Mesendoderm (in vitro differentiated cells): Measurements from ENCODE around the gene TPP1.

Source experiments
- DNase-seq: peaks from one replicate; pipeline ENCODE4 v3.0.0; 2013
- H2AK5ac ChIP-seq: 2 replicates; pipeline ENCODE4 v1.6.1; 2013; ENCODE audit warnings: low read length, inconsistent platforms
- H2BK120ac ChIP-seq: 2 replicates; pipeline ENCODE4 v1.6.1; 2013; ENCODE audit warnings: low read depth, mild to moderate bottlenecking, low read length, moderate library complexity, mixed read lengths
- H2BK15ac ChIP-seq: replicated peaks from 2 replicates; pipeline ENCODE4 v1.6.1; 2013; ENCODE audit warnings: low read depth, mild to moderate bottlenecking, moderate library complexity
- H2BK5ac ChIP-seq: 2 replicates; pipeline ENCODE4 v1.6.1; 2013; ENCODE audit warnings: low read length, inconsistent platforms
- H3K18ac ChIP-seq: 2 replicates; pipeline ENCODE4 v1.6.1; 2013; ENCODE audit warnings: mild to moderate bottlenecking, low read length, mixed read lengths
- H3K23ac ChIP-seq: one replicate; pipeline ENCODE4 v1.6.1; 2013; ENCODE audit warnings: low read length
- H3K27ac ChIP-seq: 2 replicates; pipeline ENCODE4 v1.5.1; 2013; ENCODE audit warnings: low read depth, mild to moderate bottlenecking, inconsistent platforms, low read length, moderate library complexity
- H3K27me3 ChIP-seq: 2 replicates; pipeline ENCODE4 v1.6.1; 2013; ENCODE audit warnings: low read length, control low read depth, mild to moderate bottlenecking, inconsistent platforms; ENCODE audit not compliant: insufficient read depth, poor library complexity
- H3K36me3 ChIP-seq: 2 replicates; pipeline ENCODE4 v1.6.1; 2013; ENCODE audit warnings: low read length, inconsistent platforms; ENCODE audit not compliant: control insufficient read depth, insufficient read depth
- H3K4ac ChIP-seq: one replicate; pipeline ENCODE4 v1.6.1; 2013; ENCODE audit warnings: low read depth, mild to moderate bottlenecking, low read length, moderate library complexity
- H3K4me1 ChIP-seq: 2 replicates; pipeline ENCODE4 v1.6.1; 2013; ENCODE audit warnings: low read depth, low read length, inconsistent platforms; ENCODE audit not compliant: control insufficient read depth
- H3K4me2 ChIP-seq: 2 replicates; pipeline ENCODE4 v1.6.1; 2013; ENCODE audit warnings: low read length
- H3K4me3 ChIP-seq: 2 replicates; pipeline ENCODE4 v1.5.1; 2013; ENCODE audit warnings: mild to moderate bottlenecking, low read length
- H3K56ac ChIP-seq: one replicate; pipeline ENCODE4 v1.6.1; 2013; ENCODE audit warnings: low read length
- H3K79me1 ChIP-seq: 2 replicates; pipeline ENCODE4 v1.6.1; 2013; ENCODE audit warnings: low read length, inconsistent platforms
- H3K79me2 ChIP-seq: 2 replicates; pipeline ENCODE4 v1.6.1; 2013; ENCODE audit warnings: mild to moderate bottlenecking, low read length; ENCODE audit not compliant: control insufficient read depth, insufficient read depth
- H3K9ac ChIP-seq: 2 replicates; pipeline ENCODE4 v1.6.1; 2013; ENCODE audit warnings: low read length, inconsistent platforms
- H4K5ac ChIP-seq: one replicate; pipeline ENCODE4 v1.6.1; 2013; ENCODE audit warnings: low read length
- H4K8ac ChIP-seq: one replicate; pipeline ENCODE4 v1.6.1; 2013; ENCODE audit warnings: low read depth, mild to moderate bottlenecking, control low read depth, low read length, moderate library complexity
- WGBS: extraction: QIAGEN DNeasy Blood & Tissue Kit; methylation state at CpG from one replicate; pipeline ENCODE4 v1.1.7; 2013; ENCODE audit warnings: low lambda C conversion rate, missing lambda C conversion rate; ENCODE audit not compliant: insufficient coverage; ENCODE audit errors: extremely low coverage; 5-methylcytosine and 5-hydroxymethylcytosine counted together

TPP1 gene

DNA sequence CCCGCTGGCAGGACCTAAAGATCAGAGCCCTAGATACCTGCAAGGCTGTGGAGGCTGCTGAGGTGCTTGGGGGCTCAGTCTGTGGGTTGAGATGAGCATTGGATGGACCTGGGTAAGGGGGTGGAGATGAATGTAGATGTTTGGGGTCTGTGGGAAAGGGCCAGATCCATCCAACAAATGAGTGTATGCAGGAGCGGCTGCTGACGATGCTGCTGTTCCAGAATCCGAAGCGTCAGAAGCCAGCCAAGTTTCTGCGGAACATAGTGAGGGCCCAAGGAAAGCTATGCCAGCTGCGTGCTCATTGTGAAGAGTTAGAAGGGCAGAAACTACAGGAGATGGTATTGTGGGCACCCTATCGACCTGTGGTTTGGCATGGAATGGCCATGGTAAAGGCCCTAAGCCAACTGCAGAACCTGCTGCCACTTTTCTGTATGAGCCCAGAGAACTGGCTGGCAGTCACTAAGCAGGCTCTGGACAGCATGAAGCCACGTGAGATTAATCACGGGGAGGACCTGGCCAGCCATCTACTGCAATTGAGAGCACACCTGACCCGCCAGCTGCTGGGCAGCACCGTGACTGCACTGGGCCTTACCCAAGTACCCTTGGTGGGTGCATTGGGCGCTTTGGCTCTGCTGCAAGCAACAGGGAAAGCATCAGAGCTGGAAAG lies 52.4 kb downstream of the TPP1 start:
- Histone ChIP-seq H4K5ac (no peak overlapping the region), H4K8ac (no peak overlapping the region), H3K79me1 (no peaks in the 10 kb centered on the region), H2AK5ac (no peak overlapping the region), H2BK15ac (no peak overlapping the region), H3K18ac (no peak overlapping the region), H3K27ac (no peak overlapping the region), H3K4ac (no peak overlapping the region), H3K56ac (no peak overlapping the region), H3K4me2 (no peak overlapping the region), H2BK120ac (no peak overlapping the region), H3K23ac (no peak overlapping the region), H3K27me3 (no peaks in the 10 kb centered on the region), H3K9ac (no peak overlapping the region), H3K4me3 (no peak overlapping the region), H3K4me1 (peaks cover 3% of the 10 kb centered on the region), H3K79me2 (no peaks in the 10 kb centered on the region), H2BK5ac (no peak overlapping the region), H3K36me3 (no peaks in the 10 kb centered on the region)
- DNase-seq = no peak
- WGBS = no CpG with 5 or more reads among the region's 13 CpGs

GRCh38 chr11:6565988-6566703 lies 53.1 kb downstream of the TPP1 start:
- Histone ChIP-seq H2AK5ac (no peak overlapping the region), H3K4me3 (no peak overlapping the region), H2BK5ac (no peak overlapping the region), H4K8ac (no peak overlapping the region), H3K36me3 (no peaks in the 10 kb centered on the region), H3K27ac (no peak overlapping the region), H3K9ac (no peak overlapping the region), H4K5ac (no peak overlapping the region), H3K4me2 (no peak overlapping the region), H3K4ac (no peak overlapping the region), H3K79me2 (no peaks in the 10 kb centered on the region), H3K79me1 (no peaks in the 10 kb centered on the region), H2BK120ac (no peak overlapping the region), H2BK15ac (no peak overlapping the region), H3K27me3 (no peaks in the 10 kb centered on the region), H3K4me1 (peaks cover 3% of the 10 kb centered on the region), H3K23ac (no peak overlapping the region), H3K18ac (no peak overlapping the region), H3K56ac (no peak overlapping the region)
- WGBS = no CpG with 5 or more reads among the region's 5 CpGs
- no peak for DNase-seq

DNA sequence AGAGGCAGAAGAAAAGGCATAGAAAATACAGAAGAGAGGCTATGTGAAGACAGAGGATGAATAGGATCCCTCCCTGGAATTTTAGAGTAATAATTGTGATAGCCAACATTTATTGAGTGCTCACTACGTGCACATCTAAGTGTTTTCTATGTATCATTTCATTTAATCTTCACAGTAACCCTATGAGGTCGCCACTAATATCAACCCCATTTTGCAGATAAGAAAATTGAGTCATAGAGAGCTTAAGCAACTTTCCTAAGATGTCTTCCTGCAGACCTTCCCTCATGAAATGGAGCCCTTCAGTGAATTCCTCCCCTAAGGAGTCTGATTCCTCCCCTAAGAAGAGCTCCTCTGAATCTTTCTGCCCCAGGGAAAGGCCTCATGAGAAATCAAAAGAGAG lies 53.9 kb downstream of the TPP1 start:
- H2BK15ac ChIP-seq = no peak overlapping the region
- no peak overlapping the region for H2AK5ac ChIP-seq
- H3K23ac ChIP-seq = no peak overlapping the region
- no peaks in the 10 kb centered on the region for H3K27me3 ChIP-seq
- H3K36me3 ChIP-seq = no peaks in the 10 kb centered on the region
- no peak overlapping the region for H3K4ac ChIP-seq
- H3K4me3 ChIP-seq = no peak overlapping the region
- H3K79me2 ChIP-seq = no peaks in the 10 kb centered on the region
- DNase-seq = no peak
- H2BK5ac ChIP-seq = no peak overlapping the region
- WGBS = no CpG with 5 or more reads among the region's 2 CpGs
- no peaks in the 10 kb centered on the region for H3K79me1 ChIP-seq
- no peak overlapping the region for H3K56ac ChIP-seq
- H3K4me2 ChIP-seq = no peak overlapping the region
- no peak overlapping the region for H3K18ac ChIP-seq
- no peak overlapping the region for H4K8ac ChIP-seq
- no peak overlapping the region for H3K9ac ChIP-seq
- H3K27ac ChIP-seq = no peak overlapping the region
- peaks cover 3% of the 10 kb centered on the region for H3K4me1 ChIP-seq
- H4K5ac ChIP-seq = no peak overlapping the region
- H2BK120ac ChIP-seq = no peak overlapping the region

DNA sequence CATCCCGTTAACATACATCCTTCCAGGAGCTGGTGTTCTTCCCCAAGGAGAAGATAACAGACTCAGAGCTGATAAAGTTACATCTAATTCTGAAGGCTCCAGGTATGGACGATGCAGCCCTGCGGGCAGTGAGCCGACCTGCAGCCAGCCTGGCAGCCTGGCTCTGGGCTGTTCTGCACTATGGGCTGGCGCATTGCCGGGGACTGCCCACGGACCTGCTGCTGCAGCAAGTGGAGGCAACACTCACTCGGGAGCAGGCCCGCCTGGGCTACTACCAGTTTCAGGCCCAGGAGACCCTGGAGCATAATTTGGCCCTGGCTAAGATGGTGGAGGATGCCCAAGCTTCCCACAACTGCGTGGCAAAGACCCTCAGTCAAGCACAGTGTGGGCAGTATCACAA lies 55.6 kb downstream of the TPP1 start:
- no peak overlapping the region for H3K23ac ChIP-seq
- no peak overlapping the region for H2BK15ac ChIP-seq
- H3K79me2 ChIP-seq = no peaks in the 10 kb centered on the region
- H4K5ac ChIP-seq = no peak overlapping the region
- no peak overlapping the region for H2AK5ac ChIP-seq
- H2BK5ac ChIP-seq = no peak overlapping the region
- no peak overlapping the region for H3K9ac ChIP-seq
- DNase-seq = no peak
- no peak overlapping the region for H3K4me2 ChIP-seq
- no peaks in the 10 kb centered on the region for H3K27me3 ChIP-seq
- H3K27ac ChIP-seq = no peak overlapping the region
- H3K4ac ChIP-seq = no peak overlapping the region
- no peak overlapping the region for H3K56ac ChIP-seq
- no peak overlapping the region for H3K18ac ChIP-seq
- no peaks in the 10 kb centered on the region for H3K36me3 ChIP-seq
- no peak overlapping the region for H3K4me3 ChIP-seq
- no CpG with 5 or more reads among the region's 10 CpGs for WGBS
- H3K79me1 ChIP-seq = no peaks in the 10 kb centered on the region
- H2BK120ac ChIP-seq = no peak overlapping the region
- no peak overlapping the region for H4K8ac ChIP-seq
- peaks cover 3% of the 10 kb centered on the region for H3K4me1 ChIP-seq

- no peak overlapping the region for H4K8ac ChIP-seq
- no peaks in the 10 kb centered on the region for H3K79me2 ChIP-seq
- no peaks in the 10 kb centered on the region for H3K36me3 ChIP-seq
- H3K4ac ChIP-seq = no peak overlapping the region
- no peak overlapping the region for H3K27ac ChIP-seq
- no peak overlapping the region for H3K4me3 ChIP-seq
- H3K56ac ChIP-seq = no peak overlapping the region
- peak; percentile 66 for DNase-seq
- H2BK120ac ChIP-seq = no peak overlapping the region
- no peak overlapping the region for H2BK5ac ChIP-seq
- H3K79me1 ChIP-seq = no peaks in the 10 kb centered on the region
- no CpG with 5 or more reads among the region's 4 CpGs for WGBS
- H3K18ac ChIP-seq = no peak overlapping the region
- H2BK15ac ChIP-seq = no peak overlapping the region
- H3K9ac ChIP-seq = no peak overlapping the region
- no peak overlapping the region for H2AK5ac ChIP-seq
- no peak overlapping the region for H3K4me2 ChIP-seq
- H3K27me3 ChIP-seq = no peaks in the 10 kb centered on the region
- H4K5ac ChIP-seq = no peak overlapping the region
- H3K23ac ChIP-seq = no peak overlapping the region
- H3K4me1 ChIP-seq = no peaks in the 10 kb centered on the region
Observed at GRCh38 chr11:6563121-6563619, 56.1 kb downstream of the TPP1 start.
